Tibial nerve (tissue), 4 donors: Measurements from ENCODE around the gene THOC5.

Experiments
- CTCF ChIP-seq, 5 experiments: fragments of 200-600 bp in 3 of 5; fragments of 450-650 bp in 2 of 5; sonication (generic) in 3 of 5; IDR thresholded peaks; one replicate each; pipeline ENCODE4 v1.5.1; 2016 to 2019; ENCODE audit warnings: antibody characterized with exemption in 5 of 5, mild to moderate bottlenecking in 3 of 5, moderate library complexity in 2 of 5
- EP300 ChIP-seq, 2 donors: sonication (generic); formaldehyde crosslinking; IDR thresholded peaks; one replicate each; pipeline ENCODE4 v1.6.1; 2017; ENCODE audit warnings: antibody characterized with exemption in 2 of 2, mild to moderate bottlenecking in 1 of 2

- TF ChIP-seq CTCF (IDR thresholded peaks at IDR 0.05) (no peak), EP300 (IDR thresholded peaks at IDR 0.05) (no peak)
These were observed 26.7 kb upstream of the THOC5 start for GRCh38 chr22:29580200-29580810.
